Right lobe of liver (tissue), 6 donors: Measurements from ENCODE around the gene ANO6. TPM values are rescaled to one million over a fixed set of nuclear protein-coding genes. Genes with fewer than 3 reads are reported as not detected.
A peak's percentile ranks its signal among the peaks of the same experiment; 100 is the strongest.

Experiments used
- ATAC-seq, 4 donors: fragments of 200-7000 bp; cut with Tn5 transposase; one replicate each; pipeline ENCODE4 v1.9.1; 2020; ENCODE audit warnings: mild to moderate bottlenecking in 4 of 4, moderate library complexity in 4 of 4
- DNase-seq, 3 donors: peaks; one replicate each; pipeline ENCODE4 v3.0.0-alpha.2; 2020
- H3K27ac ChIP-seq, 3 donors: fragments of 200-600 bp; one replicate each; pipeline ENCODE4 v1.8.0; 2022
- H3K27me3 ChIP-seq, 2 donors: fragments of 200-600 bp; one replicate each; pipeline ENCODE4 v1.8.0; 2022
- H3K36me3 ChIP-seq, 4 donors: fragments of 200-600 bp; sonication (generic) in 1 of 4; one replicate each; pipeline versions ENCODE4 v1.5.1 to v1.8.0; 2017 to 2022; ENCODE audit warnings: control low read depth in 1 of 4
- H3K4me1 ChIP-seq, 4 donors: fragments of 200-600 bp; sonication (generic) in 1 of 4; one replicate each; pipeline versions ENCODE4 v1.5.1 to v1.8.0; 2017 to 2022; ENCODE audit warnings: control low read depth in 1 of 4
- H3K4me3 ChIP-seq, 3 donors: fragments of 200-600 bp; one replicate each; pipeline ENCODE4 v1.8.0; 2022
- H3K9me3 ChIP-seq, 4 donors: fragments of 200-600 bp; sonication (generic) in 1 of 4; one replicate each; pipeline versions ENCODE4 v1.5.1 to v1.8.0; 2017 to 2022; ENCODE audit warnings: control low read depth in 1 of 4
- CTCF ChIP-seq, 4 donors: fragments of 200-600 bp in 3 of 4; fragments of 450-650 bp in 1 of 4; IDR thresholded peaks; one replicate each; pipeline versions ENCODE4 v1.5.1 to v1.8.0; 2016 to 2022; ENCODE audit warnings: antibody characterized with exemption in 4 of 4, mild to moderate bottlenecking in 2 of 4
- POLR2A ChIP-seq: fragments of 450-650 bp; IDR thresholded peaks from one replicate; pipeline ENCODE4 v1.6.1; 2017; ENCODE audit warnings: antibody characterized with exemption, mild to moderate bottlenecking
- WGBS: methylation state at CpG from one replicate; pipeline ENCODE4 v1.1.6; 2018; ENCODE audit warnings: low coverage, low lambda C conversion rate; ENCODE audit not compliant: insufficient coverage; ENCODE audit errors: missing lambda C conversion rate; 5-methylcytosine and 5-hydroxymethylcytosine counted together
- intact Hi-C, 2 donors: fragments of 100-400 bp; cut with DNase I; formaldehyde crosslinking; loops; one replicate each; pipeline versions ENCODE4 v1.11.2 to v1.14.1; 2022
- total RNA-seq, 6 experiments: library from RNA; depleted of rRNA in 2 of 6; stranded (reverse); fragments of >200 nt in 2 of 6; fragmentation: NEBNext Ultra II Directional in 3 of 6; extraction: Animal tissue kit (Norgen Biotek cat#: 25700) in 3 of 6; gene quantifications; one replicate each; pipeline versions ENCODE4 v1.1.0 to v1.2.4, GENCODE V29; 2016 to 2023
- donor health status: DM: no; HTN: yes; CAD: no.
- donor health status: DM: no; HTN: no; CAD: no.
- donor health status: DM: no; HTN: no; CAD: no.
- donor health status: DM: no; HTN: yes; CAD: no.
- donor health status: DM: no; HTN: yes; CAD: no.

ANO6 gene
- total RNA-seq, 6 experiments from 2014 or later = 41.8 to 78.5 (median 48.9) TPM

DNA sequence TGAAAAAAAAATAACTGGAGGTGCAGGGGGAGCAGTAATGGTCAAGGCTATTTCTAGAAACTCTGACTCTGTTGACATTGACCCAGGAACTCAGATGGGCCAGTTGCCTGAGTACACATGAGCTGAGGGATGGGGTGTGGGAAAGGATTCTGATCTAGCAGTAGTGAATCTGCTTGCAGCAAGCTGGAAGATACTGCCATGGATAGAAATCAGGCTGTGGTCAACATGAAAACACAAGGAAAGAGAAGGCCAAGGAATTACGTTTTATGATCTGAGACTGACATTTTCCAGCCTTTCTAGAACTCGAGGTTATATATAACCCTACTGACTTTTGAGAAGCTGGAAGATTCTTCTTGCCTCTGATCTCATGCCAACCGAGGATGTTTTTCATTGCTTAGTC lies 90.0 kb downstream of the ANO6 start:
- H3K4me3 ChIP-seq = no peak overlapping the region
- H3K27me3 ChIP-seq = no peaks in the 10 kb centered on the region
- ATAC-seq (peak; percentile 90 to 96 (median 96)), DNase-seq (peak in 1 of 3 donors; percentile 68)
- TF ChIP-seq CTCF (IDR thresholded peaks at IDR 0.05) = no peak
- TF ChIP-seq POLR2A = no peak
- H3K36me3 ChIP-seq = no peaks in the 10 kb centered on the region
- intact Hi-C loops = no loop called here
- no peaks in the 10 kb centered on the region for H3K9me3 ChIP-seq
- peak overlapping the region in 1 of 3 donors; percentile 35 for H3K27ac ChIP-seq
- peaks cover 0 to 25% (median 6%) of the 10 kb centered on the region in 4 donors for H3K4me1 ChIP-seq
- 58% methylated on average over 3 of the region's 3 CpGs for WGBS

DNA sequence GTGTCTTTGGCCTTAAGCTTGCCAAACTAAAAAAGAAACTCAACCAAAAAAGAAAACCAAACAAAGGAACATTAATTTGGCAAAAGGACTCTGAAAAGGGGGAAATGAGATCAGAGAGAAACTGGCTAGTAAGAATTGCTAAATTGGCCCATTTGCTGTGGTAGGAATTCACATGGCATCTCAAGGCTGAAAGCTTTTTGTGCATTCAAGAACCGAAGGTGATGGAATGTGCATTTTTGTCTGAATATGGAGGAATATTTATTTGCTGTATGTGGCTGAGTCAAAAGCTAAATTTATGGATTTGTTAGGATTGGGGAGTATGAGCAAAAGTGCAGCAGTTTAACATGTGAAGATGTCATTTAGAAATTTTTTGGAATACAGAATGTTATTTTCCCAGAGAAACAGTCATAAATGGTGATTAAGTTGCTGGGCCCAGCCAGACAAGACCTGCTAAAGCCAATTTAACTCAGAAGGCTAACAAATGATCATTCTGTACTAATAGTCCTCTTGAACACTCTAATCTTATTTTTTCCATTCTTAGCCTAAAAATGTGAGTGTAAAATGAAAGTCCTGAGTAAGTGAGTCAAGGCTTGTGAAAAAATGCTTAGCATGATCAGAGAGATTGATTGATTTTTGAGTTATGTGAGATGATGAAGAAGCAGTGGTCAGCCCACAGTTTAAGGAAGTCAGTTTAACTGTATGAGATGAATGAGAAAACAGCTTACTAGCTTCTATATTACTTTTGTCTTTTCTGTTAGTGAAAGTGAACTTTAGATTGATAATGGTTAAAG lies 94.1 kb downstream of the ANO6 start:
- Histone ChIP-seq H3K4me3 (no peak overlapping the region), H3K27ac (no peak overlapping the region), H3K36me3 (no peaks in the 10 kb centered on the region), H3K4me1 (peaks cover 0 to 14% (median 6%) of the 10 kb centered on the region in 4 donors), H3K9me3 (no peaks in the 10 kb centered on the region), H3K27me3 (no peaks in the 10 kb centered on the region)
- DNase-seq = no peak
- ATAC-seq = no peak
- intact Hi-C loops = no loop called here
- TF ChIP-seq POLR2A = no peak
- TF ChIP-seq CTCF (IDR thresholded peaks at IDR 0.05) = no peak
- 70% methylated on average over 1 of the region's 1 CpG for WGBS

GRCh38 chr12:45310627-45310968 lies 94.7 kb downstream of the ANO6 start:
- Histone ChIP-seq H3K4me1 (peaks cover 0 to 9% (median 4%) of the 10 kb centered on the region in 4 donors), H3K9me3 (no peaks in the 10 kb centered on the region), H3K27me3 (no peaks in the 10 kb centered on the region), H3K4me3 (no peak overlapping the region), H3K36me3 (no peaks in the 10 kb centered on the region), H3K27ac (no peak overlapping the region)
- WGBS = 29% methylated on average over 1 of the region's 1 CpG
- no peak for TF ChIP-seq CTCF (IDR thresholded peaks at IDR 0.05)
- no peak for TF ChIP-seq POLR2A
- ATAC-seq (no peak), DNase-seq (no peak)
- intact Hi-C loops = no loop called here

GRCh38 chr12:45312012-45312411 lies 96.1 kb downstream of the ANO6 start:
- no peaks in the 10 kb centered on the region for H3K9me3 ChIP-seq
- DNase-seq (no peak), ATAC-seq (no peak)
- TF ChIP-seq POLR2A (no peak), CTCF (IDR thresholded peaks at IDR 0.05) (no peak)
- H3K27ac ChIP-seq = no peak overlapping the region
- H3K4me1 ChIP-seq = no peaks in the 10 kb centered on the region
- H3K4me3 ChIP-seq = no peak overlapping the region
- 75% methylated on average over 1 of the region's 1 CpG for WGBS
- H3K27me3 ChIP-seq = no peaks in the 10 kb centered on the region
- H3K36me3 ChIP-seq = no peaks in the 10 kb centered on the region
- intact Hi-C loops = no loop called here
